ENCODE data around the gene PTPRN2. TPM values are rescaled to one million over a fixed set of nuclear protein-coding genes. Genes with fewer than 3 reads are reported as not detected.
"Not testable (repeated sequence)": the region's sequence is repeated elsewhere in the genome, so short reads cannot be mapped to it uniquely, and the experiment has no call there.

The PTPRN2 gene
- total RNA-seq, 1 donor, result 0.27 TPM

- no peak for DNase-seq (ENCODE audit: low read depth in 2 of 3, low spot score in 2 of 3)
These were observed 226.2 kb downstream of the PTPRN2 start for GRCh38 chr7:158361326-158361946.

- no peak for DNase-seq (ENCODE audit: low read depth in 2 of 3, low spot score in 2 of 3)
These were observed 228.5 kb downstream of the PTPRN2 start for GRCh38 chr7:158358926-158359645.

DNA sequence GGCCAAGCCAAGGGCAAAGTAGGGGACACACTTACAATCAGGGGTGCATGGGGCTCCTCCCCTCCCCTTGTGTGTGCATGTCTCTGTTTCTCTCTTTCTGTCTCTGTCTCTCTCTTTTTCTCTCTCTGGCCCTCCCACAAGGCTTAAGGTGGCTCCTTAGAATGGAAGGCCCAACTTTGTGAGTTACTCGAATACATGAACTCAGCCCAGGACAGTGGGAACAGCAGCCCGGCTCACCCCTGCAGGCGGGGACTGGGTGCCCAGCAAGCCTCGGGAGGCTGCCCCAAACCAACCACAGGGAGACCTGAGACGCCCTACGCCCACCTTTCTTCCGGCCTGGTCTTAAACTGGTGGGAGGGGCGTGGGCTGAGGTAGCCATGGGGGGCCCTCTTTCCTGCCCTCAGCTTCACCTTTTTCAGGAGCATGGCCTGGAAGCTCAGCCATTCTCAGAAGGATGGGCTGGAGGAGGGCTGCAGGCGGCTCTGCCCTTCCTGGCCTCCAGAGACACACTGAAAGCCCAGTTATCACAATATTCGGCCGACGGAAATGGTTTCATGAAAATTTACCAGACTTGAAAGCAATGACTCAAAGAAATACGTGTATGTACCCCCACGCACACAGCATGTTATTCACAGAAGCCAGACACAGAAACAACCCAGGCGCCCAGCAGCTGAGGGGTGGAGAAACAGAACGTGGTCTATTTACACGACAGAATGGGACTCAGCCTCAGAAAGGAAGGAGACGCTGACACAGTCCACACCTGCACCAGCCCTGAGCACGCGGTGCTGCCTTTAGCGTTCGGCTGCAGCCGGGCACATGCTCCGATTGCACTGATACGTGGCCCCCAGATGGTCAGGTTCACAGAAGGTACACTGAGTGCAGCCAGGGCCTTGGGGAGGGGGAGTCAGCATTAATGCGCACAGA lies 229.5 kb downstream of the PTPRN2 start:
- DNase-seq (ENCODE audit: low read depth in 2 of 3, low spot score in 2 of 3), result no peak

GRCh38 chr7:158357106-158357897 lies 230.3 kb downstream of the PTPRN2 start:
- DNase-seq (ENCODE audit: low read depth in 2 of 3, low spot score in 2 of 3), result no peak

DNA sequence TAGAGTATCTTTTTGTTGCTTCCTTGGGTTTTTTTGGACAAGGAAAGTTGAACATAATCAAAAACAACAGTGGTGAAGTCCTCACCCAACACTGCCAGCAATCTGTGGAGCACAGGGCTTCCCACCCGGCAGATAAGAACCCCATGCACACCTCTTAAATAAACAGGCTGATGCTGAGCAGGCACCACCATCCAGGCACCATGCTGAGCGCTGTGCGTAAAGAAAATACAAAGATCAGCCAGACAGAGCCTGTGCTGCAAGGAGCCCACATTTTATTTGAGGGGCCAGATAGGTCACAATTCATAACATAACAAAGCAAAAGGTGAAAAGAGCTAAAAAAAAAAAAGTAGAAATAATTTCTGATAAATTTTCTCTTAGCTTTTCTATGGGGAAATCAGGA lies 231.2 kb downstream of the PTPRN2 start:
- no peak for DNase-seq (ENCODE audit: low read depth in 2 of 3, low spot score in 2 of 3)

- no peak for DNase-seq (ENCODE audit: low read depth in 2 of 3, low spot score in 2 of 3)
These were observed 232.1 kb downstream of the PTPRN2 start for GRCh38 chr7:158355456-158356065.

DNA sequence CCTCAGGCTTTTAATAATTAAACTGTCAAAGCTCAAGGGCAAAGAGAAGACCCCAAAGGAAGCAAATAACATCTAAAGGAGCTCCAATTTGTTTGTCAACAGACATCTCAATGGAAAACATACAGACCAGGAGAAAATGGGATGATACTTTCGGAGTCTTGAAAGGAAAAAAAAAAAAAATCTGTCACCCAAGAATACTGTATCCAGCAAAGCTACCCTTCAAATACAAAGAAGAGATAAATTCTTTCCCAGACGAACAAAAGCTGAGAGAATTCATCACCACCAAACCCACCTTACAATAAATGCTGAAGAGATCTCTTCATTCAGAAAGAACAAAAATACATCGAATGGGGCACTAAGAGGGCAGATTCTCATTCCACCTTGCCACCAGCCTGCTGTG lies 232.8 kb downstream of the PTPRN2 start:
- no peak for DNase-seq (ENCODE audit: low read depth in 2 of 3, low spot score in 2 of 3)

DNA sequence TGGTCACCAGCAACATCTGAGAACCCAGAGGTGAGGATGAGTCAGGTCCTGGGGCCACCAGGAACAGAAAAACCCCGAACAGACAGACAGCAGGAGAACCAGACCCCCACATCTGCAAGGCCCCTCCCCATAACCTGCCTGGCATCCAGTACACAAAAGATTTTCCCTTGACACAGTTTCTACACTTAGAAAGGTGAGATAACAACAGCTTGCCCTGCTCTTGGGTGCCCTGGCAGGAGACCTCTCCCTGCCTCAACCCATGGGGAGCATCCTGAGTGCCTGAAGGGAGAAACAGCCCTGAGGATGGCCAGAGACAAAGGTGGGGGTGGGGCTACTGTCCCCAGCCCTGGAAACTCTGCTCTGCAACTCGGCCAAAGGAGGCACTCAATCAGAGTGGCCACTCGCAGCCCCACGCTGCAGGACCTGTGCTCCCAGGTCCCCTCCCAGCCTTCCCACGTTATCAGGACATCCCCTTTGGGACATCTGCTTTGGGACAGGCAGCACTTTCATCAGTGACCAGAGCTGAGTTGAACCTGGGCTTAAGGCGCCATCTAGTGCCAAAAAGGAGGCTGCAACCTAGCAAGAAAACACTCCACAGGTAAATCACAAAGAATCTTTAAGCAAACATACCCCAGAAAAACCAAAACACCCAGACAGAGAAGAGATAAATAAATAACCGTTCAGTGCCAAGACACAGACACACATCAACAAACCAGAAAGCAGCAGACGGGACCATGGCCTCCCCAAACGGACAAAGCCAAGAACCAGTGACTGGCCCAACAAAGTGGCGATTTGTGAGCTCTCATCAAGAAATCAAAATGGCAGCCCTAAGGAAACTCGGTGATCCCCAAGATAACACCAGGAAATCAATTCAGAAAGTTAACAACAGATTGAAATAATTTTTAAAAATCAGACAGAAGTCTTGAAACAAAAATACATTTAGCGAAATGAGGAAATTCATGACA lies 233.7 kb downstream of the PTPRN2 start:
- DNase-seq (ENCODE audit: low read depth in 2 of 3, low spot score in 2 of 3), result peak in 2 of 3 donors; percentile 9 to 22

- not testable (repeated sequence) for DNase-seq (ENCODE audit: low read depth in 2 of 3, low spot score in 2 of 3)
These were observed 235.5 kb downstream of the PTPRN2 start for GRCh38 chr7:158351899-158352729.

- DNase-seq (ENCODE audit: low read depth in 2 of 3, low spot score in 2 of 3), result no peak
These were observed 236.1 kb downstream of the PTPRN2 start for GRCh38 chr7:158351481-158351880.

DNA sequence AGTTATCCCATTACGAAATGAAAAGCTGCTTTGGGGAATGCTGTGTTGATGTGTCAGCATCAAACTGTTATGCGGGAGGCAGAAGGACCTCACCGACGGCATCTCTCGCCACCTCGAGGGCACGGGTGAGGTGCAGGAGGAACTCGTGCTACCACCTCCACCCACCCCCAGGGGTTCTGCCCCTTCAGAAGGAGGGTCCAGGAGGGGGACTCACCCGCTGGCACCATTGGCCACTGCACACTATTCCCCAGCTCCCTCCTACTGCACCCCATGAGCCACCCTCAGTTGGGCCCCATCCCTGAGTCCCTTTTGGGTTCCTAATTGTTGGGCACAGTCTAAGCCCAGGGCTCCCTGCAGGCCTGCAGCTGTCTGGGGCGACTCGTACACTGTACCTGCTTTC lies 236.6 kb downstream of the PTPRN2 start:
- DNase-seq (ENCODE audit: low read depth in 2 of 3, low spot score in 2 of 3), result no peak

- DNase-seq (ENCODE audit: low read depth in 2 of 3, low spot score in 2 of 3), result no peak
These were observed 237.3 kb downstream of the PTPRN2 start for GRCh38 chr7:158350166-158350900.

GRCh38 chr7:158348446-158348845 lies 239.2 kb downstream of the PTPRN2 start:
- DNase-seq (ENCODE audit: low read depth in 2 of 3, low spot score in 2 of 3), result no peak

DNA sequence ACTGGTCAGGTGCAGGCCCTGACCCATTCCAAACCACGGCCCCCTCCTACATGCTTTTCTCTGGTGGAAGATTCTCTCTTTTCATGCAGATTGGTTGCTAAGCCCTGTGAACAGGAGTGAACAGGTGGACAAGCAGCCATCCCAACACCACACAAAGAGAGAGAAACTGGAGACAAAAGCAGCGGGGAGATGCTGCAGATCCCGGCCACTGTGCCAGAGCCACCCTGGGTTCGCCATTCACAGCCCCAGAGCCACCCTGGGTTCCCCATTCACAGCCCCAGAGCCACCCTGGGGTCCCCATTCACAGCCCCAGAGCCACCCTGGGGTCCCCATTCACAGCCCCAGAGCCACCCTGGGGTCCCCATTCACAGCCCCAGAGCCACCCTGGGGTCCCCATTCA lies 239.6 kb downstream of the PTPRN2 start:
- not testable (repeated sequence) for DNase-seq (ENCODE audit: low read depth in 2 of 3, low spot score in 2 of 3)

GRCh38 chr7:158345731-158346130 lies 241.9 kb downstream of the PTPRN2 start:
- DNase-seq (ENCODE audit: low read depth in 2 of 3, low spot score in 2 of 3), result no peak

- no peak for DNase-seq (ENCODE audit: low read depth in 2 of 3, low spot score in 2 of 3)
These were observed 242.8 kb downstream of the PTPRN2 start for GRCh38 chr7:158344706-158345300.

GRCh38 chr7:158343936-158344455 lies 243.6 kb downstream of the PTPRN2 start:
- DNase-seq (ENCODE audit: low read depth in 2 of 3, low spot score in 2 of 3), result no peak
